ENCODE data around the gene FH. TPM values are rescaled to one million over a fixed set of nuclear protein-coding genes. Genes with fewer than 3 reads are reported as not detected.

The FH gene
- polyA plus RNA-seq, 1 donor (not counting 4 experiments of a cell fraction or from before 2014, with no cell fraction given): 101 TPM

DNA sequence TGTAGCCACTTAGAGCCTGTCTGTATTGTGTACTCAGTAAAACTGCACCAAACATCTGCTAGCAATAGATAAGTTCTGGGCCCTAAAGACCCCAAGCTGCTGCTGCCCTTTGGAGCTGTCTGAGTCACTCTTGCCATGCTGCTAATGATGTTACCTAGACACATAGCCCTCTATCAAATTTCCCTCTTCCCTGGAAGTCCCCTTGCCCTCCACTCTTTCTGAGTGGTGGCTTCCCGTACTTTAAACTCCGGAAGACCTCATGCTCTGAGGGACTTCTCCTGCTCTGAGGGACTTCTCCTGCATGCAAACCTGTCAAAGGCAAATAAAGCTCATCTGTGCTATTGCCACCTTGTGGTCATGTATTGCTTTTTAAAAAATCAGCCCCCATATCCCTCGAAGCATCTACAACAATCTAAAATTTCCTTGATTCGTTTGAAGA, 34.0 kb downstream of the FH start:
- Histone ChIP-seq H3K9me3 (ENCODE audit: control insufficient read depth, low read depth, low read length) (no peaks in the 10 kb centered on the region), H2AFZ (ENCODE audit: control insufficient read depth, low read length) (no peak overlapping the region), H3K79me2 (ENCODE audit: control insufficient read depth, insufficient read depth, low read length) (no peaks in the 10 kb centered on the region), H3K27ac (ENCODE audit: control insufficient read depth, insufficient read depth, low read length) (no peak overlapping the region), H3K9me1 (ENCODE audit: control insufficient read depth, extremely low read depth, insufficient read depth, low read length) (no peaks in the 10 kb centered on the region), H3K4me1 (ENCODE audit: control insufficient read depth, extremely low read depth, insufficient read depth, low read length) (peaks cover 13% of the 10 kb centered on the region), H3K4me2 (ENCODE audit: control insufficient read depth, extremely low read depth, insufficient read depth, low read depth, low read length) (no peak overlapping the region), H4K20me1 (ENCODE audit: control insufficient read depth, extremely low read depth, insufficient read depth, low read length) (no peaks in the 10 kb centered on the region), H3K36me3 (ENCODE audit: control insufficient read depth in 2 of 2, extremely low read depth in 1 of 2, insufficient read depth in 2 of 2, low read length in 2 of 2) (no peaks in the 10 kb centered on the region), H3K4me3 (ENCODE audit: control insufficient read depth in 2 of 3, extremely low read depth in 1 of 3, insufficient read depth in 2 of 3, low read depth in 1 of 3, low read length in 3 of 3) (no peak overlapping the region), H3K27me3 (ENCODE audit: control insufficient read depth, extremely low read depth, insufficient read depth, low read length) (no peaks in the 10 kb centered on the region), H3K9ac (ENCODE audit: control insufficient read depth, extremely low read depth, insufficient read depth, low read length) (no peak overlapping the region)
- TF ChIP-seq, protein P1, sequence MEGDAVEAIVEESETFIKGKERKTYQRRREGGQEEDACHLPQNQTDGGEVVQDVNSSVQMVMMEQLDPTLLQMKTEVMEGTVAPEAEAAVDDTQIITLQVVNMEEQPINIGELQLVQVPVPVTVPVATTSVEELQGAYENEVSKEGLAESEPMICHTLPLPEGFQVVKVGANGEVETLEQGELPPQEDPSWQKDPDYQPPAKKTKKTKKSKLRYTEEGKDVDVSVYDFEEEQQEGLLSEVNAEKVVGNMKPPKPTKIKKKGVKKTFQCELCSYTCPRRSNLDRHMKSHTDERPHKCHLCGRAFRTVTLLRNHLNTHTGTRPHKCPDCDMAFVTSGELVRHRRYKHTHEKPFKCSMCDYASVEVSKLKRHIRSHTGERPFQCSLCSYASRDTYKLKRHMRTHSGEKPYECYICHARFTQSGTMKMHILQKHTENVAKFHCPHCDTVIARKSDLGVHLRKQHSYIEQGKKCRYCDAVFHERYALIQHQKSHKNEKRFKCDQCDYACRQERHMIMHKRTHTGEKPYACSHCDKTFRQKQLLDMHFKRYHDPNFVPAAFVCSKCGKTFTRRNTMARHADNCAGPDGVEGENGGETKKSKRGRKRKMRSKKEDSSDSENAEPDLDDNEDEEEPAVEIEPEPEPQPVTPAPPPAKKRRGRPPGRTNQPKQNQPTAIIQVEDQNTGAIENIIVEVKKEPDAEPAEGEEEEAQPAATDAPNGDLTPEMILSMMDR (optimal IDR thresholded peaks at IDR 0.05 in 1 of 3, IDR thresholded peaks at IDR 0.05 in 1 of 3, conservative IDR thresholded peaks at IDR 0.05 in 1 of 3; ENCODE audit: extremely low read depth in 1 of 3, insufficient read depth in 2 of 3, low read length in 3 of 3): peak; percentile 38 to 49 (median 40)
- no peak for TF ChIP-seq EZH2 (IDR thresholded peaks at IDR 0.05; ENCODE audit: low read length)
- peak; percentile 63 for FAIRE-seq
- DNase-seq (ENCODE audit: low read depth, low spot score): no peak
- dilution Hi-C loops (cut with MboI; ENCODE audit: extremely low pct_ligation_motif_present, low sequenced_read_pairs): no loop called here

GRCh38 chr1:241485145-241485544, 34.4 kb downstream of the FH start:
- Histone ChIP-seq H2AFZ (ENCODE audit: control insufficient read depth, low read length) (no peak overlapping the region), H3K9ac (ENCODE audit: control insufficient read depth, extremely low read depth, insufficient read depth, low read length) (no peak overlapping the region), H3K4me1 (ENCODE audit: control insufficient read depth, extremely low read depth, insufficient read depth, low read length) (peaks cover 13% of the 10 kb centered on the region), H4K20me1 (ENCODE audit: control insufficient read depth, extremely low read depth, insufficient read depth, low read length) (no peaks in the 10 kb centered on the region), H3K4me2 (ENCODE audit: control insufficient read depth, extremely low read depth, insufficient read depth, low read depth, low read length) (no peak overlapping the region), H3K79me2 (ENCODE audit: control insufficient read depth, insufficient read depth, low read length) (no peaks in the 10 kb centered on the region), H3K27me3 (ENCODE audit: control insufficient read depth, extremely low read depth, insufficient read depth, low read length) (no peaks in the 10 kb centered on the region), H3K9me3 (ENCODE audit: control insufficient read depth, low read depth, low read length) (no peaks in the 10 kb centered on the region), H3K36me3 (ENCODE audit: control insufficient read depth in 2 of 2, extremely low read depth in 1 of 2, insufficient read depth in 2 of 2, low read length in 2 of 2) (no peaks in the 10 kb centered on the region), H3K4me3 (ENCODE audit: control insufficient read depth in 2 of 3, extremely low read depth in 1 of 3, insufficient read depth in 2 of 3, low read depth in 1 of 3, low read length in 3 of 3) (no peak overlapping the region), H3K9me1 (ENCODE audit: control insufficient read depth, extremely low read depth, insufficient read depth, low read length) (no peaks in the 10 kb centered on the region), H3K27ac (ENCODE audit: control insufficient read depth, insufficient read depth, low read length) (no peak overlapping the region)
- FAIRE-seq (no peak), DNase-seq (ENCODE audit: low read depth, low spot score) (no peak)
- no peak for TF ChIP-seq EZH2 (IDR thresholded peaks at IDR 0.05; ENCODE audit: low read length)
- TF ChIP-seq, protein P1 (optimal IDR thresholded peaks at IDR 0.05 in 1 of 3, IDR thresholded peaks at IDR 0.05 in 1 of 3, conservative IDR thresholded peaks at IDR 0.05 in 1 of 3; ENCODE audit: extremely low read depth in 1 of 3, insufficient read depth in 2 of 3, low read length in 3 of 3): no peak
- dilution Hi-C loops (cut with MboI; ENCODE audit: extremely low pct_ligation_motif_present, low sequenced_read_pairs): no loop called here

All from keratinocyte (primary cell).